GM18511 (cell line): ENCODE data around the gene HHIPL1.

Experiments
- ATAC-seq: cut with Tn5 transposase; IDR thresholded peaks from one replicate; pipeline ENCODE4 v1.9.1; 2021; ENCODE audit warnings: mild to moderate bottlenecking, moderate library complexity; ENCODE audit not compliant: unreplicated experiment

Gene HHIPL1

DNA sequence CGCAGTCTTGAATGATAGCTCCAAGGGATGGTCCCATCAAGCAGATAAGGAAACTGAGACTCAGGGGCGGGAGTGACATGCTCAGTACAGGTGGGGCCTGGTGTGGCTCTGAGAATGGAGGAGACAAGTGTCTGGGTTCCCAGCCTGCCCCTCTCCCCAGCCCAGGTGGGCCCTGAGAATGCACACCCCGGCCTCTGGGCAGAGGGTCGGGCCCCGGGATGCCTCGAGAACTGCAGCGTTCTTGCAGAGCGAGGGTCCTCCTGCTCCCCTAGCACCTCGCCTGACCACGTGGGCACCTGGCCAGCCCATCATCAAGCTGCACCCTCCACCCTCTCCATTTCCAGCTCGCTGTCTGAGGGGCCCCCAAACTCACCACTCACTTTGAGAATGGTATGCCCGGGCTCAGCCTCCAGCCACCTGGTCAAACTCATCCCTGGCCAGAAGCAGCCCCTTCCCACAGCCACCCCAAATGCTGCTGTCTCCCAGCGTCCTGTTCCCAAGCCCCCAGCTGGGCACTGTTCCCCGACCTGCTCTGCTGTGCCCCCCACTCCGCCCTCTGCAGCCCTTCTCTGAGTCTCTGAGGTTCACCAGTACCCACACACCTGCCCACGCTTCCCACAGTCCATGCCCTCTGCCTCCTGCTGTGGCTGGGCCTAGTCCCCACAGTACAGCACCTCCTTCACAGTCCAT lies 83.4 kb downstream of the HHIPL1 start:
- no peak for ATAC-seq

DNA sequence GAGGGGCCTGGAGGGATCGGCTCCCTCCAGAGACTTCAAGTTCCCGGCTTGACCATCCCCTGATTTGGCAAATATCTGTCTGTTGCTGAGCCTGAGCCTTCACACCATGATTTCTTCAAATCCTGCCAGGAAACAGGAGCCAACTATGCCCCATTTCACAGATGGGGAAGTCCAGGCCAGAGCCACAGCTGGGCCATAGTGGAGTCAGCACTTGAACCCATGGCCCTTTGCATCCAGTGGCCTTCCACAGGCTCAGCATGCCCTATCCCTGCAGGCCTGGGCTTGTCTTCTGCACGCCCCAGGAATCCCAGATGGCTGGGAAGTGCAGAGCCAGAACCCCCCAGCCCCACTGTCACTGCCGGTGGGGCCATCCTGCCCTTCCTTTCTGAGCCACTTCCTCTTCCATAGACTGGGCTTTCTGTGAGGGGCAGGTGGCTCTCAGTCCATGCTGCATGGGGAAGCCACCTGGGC lies 84.1 kb downstream of the HHIPL1 start:
- ATAC-seq, result no peak
